Activated CD8-positive, alpha-beta T cell treated with anti-CD3 and anti-CD28 coated beads for 36 hours (primary cell): ENCODE measurements around the gene FXYD5. TPM values are rescaled to one million over a fixed set of nuclear protein-coding genes. Genes with fewer than 3 reads are reported as not detected.

ENCODE experiments used
- ATAC-seq: fragments of 200-7000 bp; cut with Tn5 transposase; one replicate; pipeline ENCODE4 v1.10.0; 2021; ENCODE audit warnings: mild to moderate bottlenecking, moderate library complexity
- CTCF ChIA-PET: fragments of 350-600 bp; sonication (Branson Sonifier 250); formaldehyde crosslinking; loops from one replicate; lab custom pipeline; 2021; ENCODE audit warnings: antibody characterized with exemption; lab: Charles Lee
- POLR2A ChIA-PET: fragments of 350-600 bp; sonication (Branson Sonifier 250); formaldehyde crosslinking; loops from one replicate; lab custom pipeline; 2021; ENCODE audit warnings: antibody characterized with exemption; lab: Charles Lee
- DNase-seq: peaks from one replicate; pipeline ENCODE4 v3.0.0-alpha.2; 2020
- H3K27ac Mint-ChIP-seq: one replicate; pipeline ENCODE4 v1.8.0; 2021; ENCODE audit warnings: mild to moderate bottlenecking, mixed read lengths
- H3K27me3 Mint-ChIP-seq: one replicate; pipeline ENCODE4 v1.8.0; 2021; ENCODE audit warnings: mixed read lengths
- H3K36me3 Mint-ChIP-seq: one replicate; pipeline ENCODE4 v1.8.0; 2021; ENCODE audit warnings: low read depth, mixed read lengths
- H3K4me1 Mint-ChIP-seq: one replicate; pipeline ENCODE4 v1.8.0; 2021; ENCODE audit warnings: low read depth, mixed read lengths
- H3K4me3 Mint-ChIP-seq: one replicate; pipeline ENCODE4 v1.8.0; 2021; ENCODE audit warnings: mild to moderate bottlenecking, moderate library complexity, mixed read lengths
- H3K9me3 Mint-ChIP-seq: one replicate; pipeline ENCODE4 v1.8.0; 2021; ENCODE audit warnings: mixed read lengths
- CTCF ChIP-seq: fragments of 200-600 bp; IDR thresholded peaks from one replicate; pipeline ENCODE4 v1.8.0; 2022; ENCODE audit warnings: antibody characterized with exemption, mild to moderate bottlenecking
- intact Hi-C: fragments of 100-400 bp; cut with micrococcal nuclease; formaldehyde crosslinking; loops from one replicate; pipeline ENCODE4 v1.10.0; 2022
- total RNA-seq, 2 experiments: library from RNA; stranded (reverse); gene quantifications; one replicate each; pipeline ENCODE4 v1.2.3, GENCODE V29; 2021

FXYD5 gene
- total RNA-seq, 2 experiments from 2014 or later = 225 to 241 TPM

- Mint-ChIP-seq H3K27ac (no peak overlapping the region), H3K27me3 (peaks cover 7% of the 10 kb centered on the region), H3K36me3 (no peaks in the 10 kb centered on the region), H3K4me1 (peaks cover 36% of the 10 kb centered on the region), H3K9me3 (no peaks in the 10 kb centered on the region), H3K4me3 (peak overlapping the region; percentile 74)
- ChIA-PET POLR2A (interaction anchor here (0.6 to 1.9 kb wide), 11 partner anchors 13 to 153 kb away, joined by 3 to 10 read pairs (median 3); partner anchors contain the start of genes FXYD5 and USF2), CTCF (interaction anchor here (0.8 to 3.9 kb wide), 34 partner anchors 12 to 353 kb away, joined by 3 to 57 read pairs (median 4); partner anchors contain the start of gene FXYD5)
- ATAC-seq (peak; percentile 9), DNase-seq (peak; percentile 20)
- intact Hi-C loops = loop anchor here (5.0 to 10.0 kb wide), 2 partner anchors 70 to 123 kb away; partner anchors contain the start of gene USF2
- no peak for TF ChIP-seq CTCF
Measured at GRCh38 chr19:35141837-35142605, 12.5 kb upstream of the FXYD5 start.

GRCh38 chr19:35142606-35143230, 11.8 kb upstream of the FXYD5 start:
- Mint-ChIP-seq H3K9me3 (no peaks in the 10 kb centered on the region), H3K36me3 (no peaks in the 10 kb centered on the region), H3K27me3 (peaks cover 7% of the 10 kb centered on the region), H3K4me3 (peak overlapping the region; percentile 74), H3K27ac (no peak overlapping the region), H3K4me1 (peaks cover 36% of the 10 kb centered on the region)
- ATAC-seq = no peak
- peak; percentile 68 for DNase-seq
- intact Hi-C loops = loop anchor here (5.0 to 10.0 kb wide), 2 partner anchors 70 to 122 kb away; partner anchors contain the start of gene USF2
- TF ChIP-seq CTCF = peak; percentile 83
- ChIA-PET POLR2A (interaction anchor here (0.6 to 1.9 kb wide), 5 partner anchors 12 to 153 kb away, joined by 3 to 10 read pairs (median 4); partner anchors contain the start of gene FXYD5), CTCF (interaction anchor here (0.6 to 3.9 kb wide), 28 partner anchors 11 to 352 kb away, joined by 3 to 57 read pairs (median 4); partner anchors contain the start of genes FAM187B and FXYD5)

- Mint-ChIP-seq H3K27ac (no peak within 1 kb of the TSS), H3K4me1 (peaks cover 36% of the 10 kb centered on the region), H3K27me3 (peaks cover 7% of the 10 kb centered on the region), H3K36me3 (no peaks in the 10 kb centered on the region), H3K9me3 (no peaks in the 10 kb centered on the region), H3K4me3 (peak within 1 kb of the TSS; percentile 74)
- DNase-seq = no peak
- peak; percentile 57 for TF ChIP-seq CTCF
- ChIA-PET CTCF (interaction anchor here (0.6 to 3.9 kb wide), 6 partner anchors 11 to 191 kb away, joined by 3 to 57 read pairs (median 3); partner anchors contain the start of genes FAM187B and FXYD5), POLR2A (interaction anchor here (1.1 to 1.9 kb wide), 3 partner anchors 11 to 123 kb away, joined by 3 to 9 read pairs (median 4); partner anchors contain the start of gene FXYD5)
- ATAC-seq = no peak
- intact Hi-C loops = loop anchor here (5.0 to 10.0 kb wide), 2 partner anchors 69 to 122 kb away; partner anchors contain the start of gene USF2
Measured at GRCh38 chr19:35143231-35143715, 11.3 kb upstream of the FXYD5 start, which contains the start of gene FXYD7. Gene FXYD7, plus strand, starts transcription at chr19:35143255. Its CDS starts 79 bp downstream, at chr19:35143334.

GRCh38 chr19:35143818-35144217, 10.7 kb upstream of the FXYD5 start:
- intact Hi-C loops = loop anchor here (5.0 to 10.0 kb wide), 2 partner anchors 68 to 121 kb away; partner anchors contain the start of gene USF2
- no peak overlapping the region for H3K27ac Mint-ChIP-seq

More at GRCh38 chr19:35143818-35144217, 10.7 kb upstream of the FXYD5 start:
- TF ChIP-seq CTCF = no peak
- Mint-ChIP-seq H3K9me3 (no peaks in the 10 kb centered on the region), H3K36me3 (no peaks in the 10 kb centered on the region), H3K27me3 (peaks cover 7% of the 10 kb centered on the region), H3K4me3 (no peak overlapping the region), H3K4me1 (peaks cover 36% of the 10 kb centered on the region)
- DNase-seq = no peak
- CTCF ChIA-PET = interaction anchor here (0.6 to 3.9 kb wide), 4 partner anchors 10 to 84 kb away, joined by 3 to 57 read pairs (median 3); partner anchors contain the start of genes FAM187B and FXYD5
- no peak for ATAC-seq
- POLR2A ChIA-PET = interaction anchor here (1.1 to 1.9 kb wide), 3 partner anchors 10 to 122 kb away, joined by 3 to 9 read pairs (median 4); partner anchors contain the start of gene FXYD5
